ENCODE measurements around the gene SMU1.
A peak's percentile ranks its signal among the peaks of the same experiment; 100 is the strongest.

The SMU1 gene

GRCh38 chr9:33076046-33077004, at the start of gene SMU1:
Gene SMU1 (minus strand): TSS chr9:33076674. CDS start chr9:33076608, 66 bp downstream.
- DNase-seq (ENCODE audit: low spot score), result peak; percentile 94
- no peak for TF ChIP-seq CTCF (IDR thresholded peaks at IDR 0.05; ENCODE audit: extremely low read depth, missing control alignments)

GRCh38 chr9:33125461-33125860, 49.0 kb upstream of the SMU1 start:
- no peak for TF ChIP-seq CTCF (IDR thresholded peaks at IDR 0.05; ENCODE audit: extremely low read depth, missing control alignments)
- no peak for DNase-seq (ENCODE audit: low spot score)

DNA sequence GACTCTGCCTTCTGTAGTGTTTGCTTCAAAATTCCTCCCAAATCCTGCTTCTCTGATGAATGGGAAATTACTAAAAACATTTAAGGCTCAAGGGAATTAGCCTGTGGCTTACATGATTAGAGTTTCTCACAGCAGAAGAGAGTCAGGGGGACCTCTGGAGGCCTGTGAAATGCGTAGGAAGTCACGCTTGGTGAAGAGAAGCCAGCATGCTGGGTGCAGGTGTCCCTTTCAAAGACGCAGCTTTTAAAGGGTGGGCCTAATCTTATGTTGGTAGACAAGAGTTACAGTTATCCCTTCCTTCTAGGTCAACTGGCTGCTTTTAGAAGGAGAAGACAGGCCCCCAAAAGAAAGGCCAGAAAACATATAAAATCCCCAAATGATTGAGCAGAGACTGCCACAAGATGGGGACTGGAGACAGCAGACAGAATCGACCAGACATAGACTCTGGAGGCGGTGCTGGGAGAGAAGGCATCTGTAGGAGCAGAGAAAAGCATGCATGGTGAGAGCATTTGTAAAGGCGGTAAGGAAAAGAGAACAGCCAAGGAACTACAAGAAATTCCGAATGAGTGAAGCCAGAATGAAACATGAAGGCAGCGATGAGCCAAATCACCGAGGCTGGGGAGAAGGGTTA, 48.4 kb upstream of the SMU1 start:
- TF ChIP-seq CTCF (IDR thresholded peaks at IDR 0.05; ENCODE audit: extremely low read depth, missing control alignments), result no peak
- peak; percentile 60 for DNase-seq (ENCODE audit: low spot score)

- no peak for DNase-seq (ENCODE audit: low spot score)
- TF ChIP-seq CTCF (IDR thresholded peaks at IDR 0.05; ENCODE audit: extremely low read depth, missing control alignments), result no peak
Observed at GRCh38 chr9:33124046-33124445, 47.6 kb upstream of the SMU1 start.

- TF ChIP-seq CTCF (IDR thresholded peaks at IDR 0.05; ENCODE audit: extremely low read depth, missing control alignments), result no peak
Observed at GRCh38 chr9:33123407-33124031, 47.0 kb upstream of the SMU1 start.

DNA sequence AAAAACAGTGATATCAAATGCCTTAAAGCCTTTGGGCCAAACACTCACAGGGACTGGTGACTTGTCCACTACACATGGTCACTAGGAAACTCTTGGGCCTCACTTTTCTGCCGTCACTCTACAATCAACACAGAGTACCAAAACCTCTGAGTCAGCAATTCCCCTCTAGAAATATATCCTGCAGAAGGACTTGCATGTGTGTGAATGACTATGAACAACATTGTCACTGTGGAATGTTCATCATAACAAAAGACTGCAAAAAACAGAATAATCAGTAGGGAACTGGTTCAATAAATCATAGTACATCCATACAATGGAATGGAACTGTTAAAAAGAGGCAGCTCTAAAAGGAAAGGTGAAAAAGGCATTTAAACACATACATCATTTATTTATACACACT, 44.1 kb upstream of the SMU1 start:
- DNase-seq (ENCODE audit: low spot score), result no peak
- no peak for TF ChIP-seq CTCF (IDR thresholded peaks at IDR 0.05; ENCODE audit: extremely low read depth, missing control alignments)

More at GRCh38 chr9:33123407-33124031, 47.0 kb upstream of the SMU1 start:
- DNase-seq (ENCODE audit: low spot score), result no peak

- DNase-seq (ENCODE audit: low spot score), result no peak
- no peak for TF ChIP-seq CTCF (IDR thresholded peaks at IDR 0.05; ENCODE audit: extremely low read depth, missing control alignments)
Observed at GRCh38 chr9:33117796-33118195, 41.3 kb upstream of the SMU1 start.
